Middle frontal gyrus (tissue), 1 donor: ENCODE results near the gene CDH26.

Source experiments
- DNase-seq: peaks from one replicate; pipeline ENCODE4 v3.0.0-alpha.2; 2015; ENCODE audit warnings: low spot score; ENCODE audit errors: extremely low spot score

CDH26 gene

GRCh38 chr20:60060593-60060992 lies 102.4 kb downstream of the CDH26 start:
- DNase-seq = no peak

GRCh38 chr20:60062431-60063047 lies 104.3 kb downstream of the CDH26 start:
- no peak for DNase-seq

GRCh38 chr20:60063048-60063451 lies 104.8 kb downstream of the CDH26 start:
- DNase-seq = no peak

GRCh38 chr20:60063739-60064380 lies 105.6 kb downstream of the CDH26 start:
- DNase-seq = no peak
